GM19455 (cell line): ENCODE results near the gene PGLYRP1.

Experiments
- ATAC-seq: cut with Tn5 transposase; IDR thresholded peaks from one replicate; pipeline ENCODE4 v1.9.1; 2021; ENCODE audit not compliant: unreplicated experiment

Gene PGLYRP1

GRCh38 chr19:46006411-46006810 lies 16.4 kb downstream of the PGLYRP1 start:
- ATAC-seq: no peak

GRCh38 chr19:46002678-46003275 lies 20.1 kb downstream of the PGLYRP1 start:
- no peak for ATAC-seq

GRCh38 chr19:46000491-46001246 lies 22.2 kb downstream of the PGLYRP1 start:
- no peak for ATAC-seq

GRCh38 chr19:45999653-46000121 lies 23.2 kb downstream of the PGLYRP1 start:
- ATAC-seq: no peak

- ATAC-seq: no peak
Observed at GRCh38 chr19:45998834-45999233, 24.0 kb downstream of the PGLYRP1 start.

GRCh38 chr19:45996933-45997332 lies 25.9 kb downstream of the PGLYRP1 start:
- ATAC-seq: no peak

- no peak for ATAC-seq
Observed at GRCh38 chr19:45995715-45996385, 27.0 kb downstream of the PGLYRP1 start.

- peak; percentile 98 for ATAC-seq
Observed at GRCh38 chr19:45994998-45995714, 27.7 kb downstream of the PGLYRP1 start, which contains the start of gene CCDC61. Gene CCDC61, plus strand, starts transcription at chr19:45995467. Its CDS starts 7,552 bp downstream, at chr19:46003019.

GRCh38 chr19:45994456-45994997 lies 28.3 kb downstream of the PGLYRP1 start:
- ATAC-seq: peak; percentile 2

GRCh38 chr19:45990113-45990728 lies 32.6 kb downstream of the PGLYRP1 start:
- ATAC-seq: no peak

- no peak for ATAC-seq
Observed at GRCh38 chr19:45985321-45985720, 37.5 kb downstream of the PGLYRP1 start.

GRCh38 chr19:45981350-45981749 lies 41.5 kb downstream of the PGLYRP1 start:
- ATAC-seq: no peak

GRCh38 chr19:45978156-45978555 lies 44.7 kb downstream of the PGLYRP1 start:
- ATAC-seq: no peak

GRCh38 chr19:45976178-45976577 lies 46.7 kb downstream of the PGLYRP1 start:
- ATAC-seq: no peak

GRCh38 chr19:45975306-45976070 lies 47.4 kb downstream of the PGLYRP1 start:
- ATAC-seq: no peak

- no peak for ATAC-seq
Observed at GRCh38 chr19:45973553-45974338, 49.1 kb downstream of the PGLYRP1 start, which contains the start of gene NOVA2. Gene NOVA2, minus strand, starts transcription at chr19:45973865. Its CDS starts 514 bp downstream, at chr19:45973351.

GRCh38 chr19:45972947-45973540 lies 49.8 kb downstream of the PGLYRP1 start:
- no peak for ATAC-seq
